BLaER1 treated with 17β-estradiol and CSF1 and Interleukin-3, amounts not matched to agents 10 nM and 100 nM (cell line): ENCODE results near the gene SFR1.

ENCODE experiments used
- H3K27ac ChIP-seq, 11 experiments: shearing (Covaris generic); formaldehyde crosslinking; 2 replicates each; pipeline ENCODE4 v1.8.1; 2022
- H3K27me3 ChIP-seq, 11 experiments: shearing (Covaris generic); formaldehyde crosslinking; 2 replicates each; pipeline ENCODE4 v1.8.1; 2022
- H3K36me3 ChIP-seq, 11 experiments: shearing (Covaris generic); formaldehyde crosslinking; 2 replicates each; pipeline ENCODE4 v1.8.1; 2022
- H3K4me1 ChIP-seq, 10 experiments: shearing (Covaris generic); formaldehyde crosslinking; 2 replicates each; pipeline ENCODE4 v1.8.1; 2022
- H3K4me2 ChIP-seq, 11 experiments: shearing (Covaris generic); formaldehyde crosslinking; 2 replicates each; pipeline ENCODE4 v1.8.1; 2022
- H3K4me3 ChIP-seq, 10 experiments: shearing (Covaris generic); formaldehyde crosslinking; 2 replicates each; pipeline ENCODE4 v1.8.1; 2022
- H3K9ac ChIP-seq, 11 experiments: shearing (Covaris generic); formaldehyde crosslinking; 2 replicates each; pipeline ENCODE4 v1.8.1; 2022
- H3K9me3 ChIP-seq, 11 experiments: shearing (Covaris generic); formaldehyde crosslinking; replicated peaks in 1 of 11; 2 replicates each; pipeline ENCODE4 v1.8.1; 2022
- H4K20me1 ChIP-seq, 11 experiments: shearing (Covaris generic); formaldehyde crosslinking; 2 replicates each; pipeline ENCODE4 v1.8.1; 2022
- Cebpa-rat ChIP-seq, 11 experiments: shearing (Covaris generic); IDR thresholded peaks; 2 replicates each; pipeline ENCODE4 v1.8.1; 2022

The SFR1 gene

GRCh38 chr10:104121485-104122224, at the start of gene SFR1:
TSS of gene SFR1 (plus strand) at chr10:104122171. CDS start at chr10:104122184, 13 bp downstream.
- H3K36me3 ChIP-seq, result peaks cover 4 to 21% (median 14%) of the 10 kb centered on the region in 11 experiments; a peak in 12 of 22 replicates
- peak within 1 kb of the TSS; percentile 82 to 93 (median 86) for H3K4me2 ChIP-seq
- peak within 1 kb of the TSS; percentile 75 to 92 (median 84) for H3K4me3 ChIP-seq
- peaks cover 19 to 40% (median 28%) of the 10 kb centered on the region in 10 experiments for H3K4me1 ChIP-seq
- peak within 1 kb of the TSS; percentile 88 to 100 (median 97) for H3K9ac ChIP-seq
- peak within 1 kb of the TSS; percentile 86 to 100 (median 99) for H3K27ac ChIP-seq
- no peaks in the 10 kb centered on the region for H3K9me3 ChIP-seq
- no peaks in the 10 kb centered on the region for H3K27me3 ChIP-seq
- no peaks in the 10 kb centered on the region for H4K20me1 ChIP-seq
- no peak for TF ChIP-seq Cebpa-rat (IDR thresholded peaks at IDR 0.05)

- no peaks in the 10 kb centered on the region for H4K20me1 ChIP-seq
Observed at GRCh38 chr10:104072786-104073185, 49.2 kb upstream of the SFR1 start.

GRCh38 chr10:104074505-104074904, 47.5 kb upstream of the SFR1 start:
- Histone ChIP-seq H3K27ac (no peak overlapping the region), H3K27me3 (no peaks in the 10 kb centered on the region), H3K4me2 (no peak overlapping the region), H3K9ac (no peak overlapping the region), H3K9me3 (no peaks in the 10 kb centered on the region), H3K4me3 (no peak overlapping the region), H3K4me1 (peaks cover 0 to 5% (median 1%) of the 10 kb centered on the region in 10 experiments; a peak in 9 of 20 replicates), H4K20me1 (no peaks in the 10 kb centered on the region), H3K36me3 (no peaks in the 10 kb centered on the region)
- 0 out of 22 replicates have a peak, but pooled peaks of 1 of the 11 experiments have one; percentile 8 for TF ChIP-seq Cebpa-rat (IDR thresholded peaks at IDR 0.05)

More at GRCh38 chr10:104072786-104073185, 49.2 kb upstream of the SFR1 start:
- no peak overlapping the region for H3K4me3 ChIP-seq
- TF ChIP-seq Cebpa-rat (IDR thresholded peaks at IDR 0.05), result no peak
- H3K36me3 ChIP-seq, result no peaks in the 10 kb centered on the region
- H3K27ac ChIP-seq, result no peak overlapping the region
- no peak overlapping the region for H3K9ac ChIP-seq
- H3K27me3 ChIP-seq, result no peaks in the 10 kb centered on the region
- no peak overlapping the region for H3K4me2 ChIP-seq
- peaks cover 0 to 12% (median 4%) of the 10 kb centered on the region in 10 experiments; a peak in 9 of 20 replicates for H3K4me1 ChIP-seq
- no peaks in the 10 kb centered on the region for H3K9me3 ChIP-seq

- Histone ChIP-seq H3K4me1 (no peaks in the 10 kb centered on the region), H3K4me3 (no peak overlapping the region), H3K9me3 (no peaks in the 10 kb centered on the region), H3K9ac (no peak overlapping the region), H4K20me1 (no peaks in the 10 kb centered on the region), H3K27ac (no peak overlapping the region), H3K27me3 (no peaks in the 10 kb centered on the region), H3K4me2 (no peak overlapping the region), H3K36me3 (no peaks in the 10 kb centered on the region)
- no peak for TF ChIP-seq Cebpa-rat (IDR thresholded peaks at IDR 0.05)
Observed at GRCh38 chr10:104076743-104077160, 45.2 kb upstream of the SFR1 start.

- TF ChIP-seq Cebpa-rat (IDR thresholded peaks at IDR 0.05), result no peak
- no peaks in the 10 kb centered on the region for H3K9me3 ChIP-seq
- no peaks in the 10 kb centered on the region for H3K27me3 ChIP-seq
- no peaks in the 10 kb centered on the region for H3K36me3 ChIP-seq
- H3K4me3 ChIP-seq, result no peak overlapping the region
- no peaks in the 10 kb centered on the region for H3K4me1 ChIP-seq
- H4K20me1 ChIP-seq, result no peaks in the 10 kb centered on the region
- H3K4me2 ChIP-seq, result no peak overlapping the region
- no peak overlapping the region for H3K27ac ChIP-seq
- no peak overlapping the region for H3K9ac ChIP-seq
Observed at GRCh38 chr10:104077247-104077646, 44.7 kb upstream of the SFR1 start.

- Histone ChIP-seq H3K4me2 (no peak overlapping the region), H4K20me1 (no peaks in the 10 kb centered on the region), H3K9me3 (no peaks in the 10 kb centered on the region), H3K27ac (no peak overlapping the region), H3K4me1 (no peaks in the 10 kb centered on the region), H3K27me3 (no peaks in the 10 kb centered on the region), H3K36me3 (no peaks in the 10 kb centered on the region), H3K9ac (no peak overlapping the region), H3K4me3 (no peak overlapping the region)
- no peak for TF ChIP-seq Cebpa-rat (IDR thresholded peaks at IDR 0.05)
Observed at GRCh38 chr10:104077663-104078151, 44.3 kb upstream of the SFR1 start.

GRCh38 chr10:104080762-104081161, 41.2 kb upstream of the SFR1 start:
- no peaks in the 10 kb centered on the region for H3K36me3 ChIP-seq
- no peaks in the 10 kb centered on the region for H3K27me3 ChIP-seq
- no peak overlapping the region for H3K4me3 ChIP-seq
- no peak overlapping the region for H3K4me2 ChIP-seq
- H3K27ac ChIP-seq, result no peak overlapping the region
- no peak for TF ChIP-seq Cebpa-rat (IDR thresholded peaks at IDR 0.05)
- no peaks in the 10 kb centered on the region for H4K20me1 ChIP-seq
- H3K9ac ChIP-seq, result no peak overlapping the region
- H3K4me1 ChIP-seq, result no peaks in the 10 kb centered on the region
- no peaks in the 10 kb centered on the region for H3K9me3 ChIP-seq

- H3K36me3 ChIP-seq, result no peaks in the 10 kb centered on the region
- TF ChIP-seq Cebpa-rat (IDR thresholded peaks at IDR 0.05), result no peak
Observed at GRCh38 chr10:104081998-104082397, 40.0 kb upstream of the SFR1 start.

GRCh38 chr10:104084482-104085142, 37.4 kb upstream of the SFR1 start:
- TF ChIP-seq Cebpa-rat (IDR thresholded peaks at IDR 0.05), result no peak
- Histone ChIP-seq H3K4me3 (no peak overlapping the region), H3K27ac (no peak overlapping the region), H3K36me3 (no peaks in the 10 kb centered on the region), H3K4me2 (no peak overlapping the region), H3K27me3 (no peaks in the 10 kb centered on the region), H3K9ac (no peak overlapping the region), H3K4me1 (no peaks in the 10 kb centered on the region), H3K9me3 (no peaks in the 10 kb centered on the region), H4K20me1 (no peaks in the 10 kb centered on the region)

More at GRCh38 chr10:104081998-104082397, 40.0 kb upstream of the SFR1 start:
- H3K4me1 ChIP-seq, result no peaks in the 10 kb centered on the region
- no peak overlapping the region for H3K4me2 ChIP-seq
- H3K4me3 ChIP-seq, result no peak overlapping the region
- no peak overlapping the region for H3K9ac ChIP-seq
- no peaks in the 10 kb centered on the region for H3K27me3 ChIP-seq
- no peaks in the 10 kb centered on the region for H4K20me1 ChIP-seq
- no peak overlapping the region for H3K27ac ChIP-seq
- H3K9me3 ChIP-seq, result no peaks in the 10 kb centered on the region
